ENCODE results near the gene TSPEAR. TPM values are rescaled to one million over a fixed set of nuclear protein-coding genes. Genes with fewer than 3 reads are reported as not detected.

Gene TSPEAR
- total RNA-seq, 4 donors from 2014 or later: not detected

DNA sequence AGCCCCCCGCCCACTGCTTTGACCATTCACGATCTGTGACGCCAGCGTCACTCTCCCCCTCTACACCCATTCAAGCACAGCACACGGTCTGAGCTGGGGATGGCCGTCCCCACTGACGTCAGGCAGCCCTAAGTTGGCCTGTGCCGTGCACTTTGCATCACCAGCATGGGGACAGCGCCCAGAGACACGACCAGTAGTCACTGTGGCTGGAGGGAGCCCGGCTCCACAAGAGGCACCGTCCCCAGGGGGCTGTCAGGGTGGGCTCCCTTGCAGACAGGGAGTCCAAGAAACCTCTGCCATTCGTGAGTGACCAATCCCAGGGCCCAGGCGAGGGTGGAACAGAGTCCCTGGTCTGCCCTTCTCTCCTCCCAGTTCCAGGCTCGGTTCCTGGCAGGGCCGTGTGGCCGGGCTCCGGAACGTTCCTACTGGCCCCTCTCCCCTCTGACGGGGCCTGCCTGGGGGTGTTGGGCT is 97.2 kb downstream of the TSPEAR start:
- H3K27ac ChIP-seq: no peak overlapping the region
- H3K36me3 ChIP-seq: no peaks in the 10 kb centered on the region
- DNase-seq (no peak), ATAC-seq (no peak)
- H3K4me1 ChIP-seq: no peaks in the 10 kb centered on the region
- intact Hi-C loops (cut with DNase I; ENCODE audit: low total_unique reads) (no loop called here), in situ Hi-C loops (cut with MboI; ENCODE audit: low sequenced_read_pairs in 4 of 4) (no loop called here)
- H3K9me3 ChIP-seq: no peaks in the 10 kb centered on the region
- H3K4me3 ChIP-seq: no peak overlapping the region
- H3K27me3 ChIP-seq: peaks cover 5 to 11% (median 5%) of the 10 kb centered on the region in 3 donors
- TF ChIP-seq, protein P1, sequence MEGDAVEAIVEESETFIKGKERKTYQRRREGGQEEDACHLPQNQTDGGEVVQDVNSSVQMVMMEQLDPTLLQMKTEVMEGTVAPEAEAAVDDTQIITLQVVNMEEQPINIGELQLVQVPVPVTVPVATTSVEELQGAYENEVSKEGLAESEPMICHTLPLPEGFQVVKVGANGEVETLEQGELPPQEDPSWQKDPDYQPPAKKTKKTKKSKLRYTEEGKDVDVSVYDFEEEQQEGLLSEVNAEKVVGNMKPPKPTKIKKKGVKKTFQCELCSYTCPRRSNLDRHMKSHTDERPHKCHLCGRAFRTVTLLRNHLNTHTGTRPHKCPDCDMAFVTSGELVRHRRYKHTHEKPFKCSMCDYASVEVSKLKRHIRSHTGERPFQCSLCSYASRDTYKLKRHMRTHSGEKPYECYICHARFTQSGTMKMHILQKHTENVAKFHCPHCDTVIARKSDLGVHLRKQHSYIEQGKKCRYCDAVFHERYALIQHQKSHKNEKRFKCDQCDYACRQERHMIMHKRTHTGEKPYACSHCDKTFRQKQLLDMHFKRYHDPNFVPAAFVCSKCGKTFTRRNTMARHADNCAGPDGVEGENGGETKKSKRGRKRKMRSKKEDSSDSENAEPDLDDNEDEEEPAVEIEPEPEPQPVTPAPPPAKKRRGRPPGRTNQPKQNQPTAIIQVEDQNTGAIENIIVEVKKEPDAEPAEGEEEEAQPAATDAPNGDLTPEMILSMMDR (IDR thresholded peaks at IDR 0.05 in 4 of 5, conservative IDR thresholded peaks at IDR 0.05 in 1 of 5): no peak
- TF ChIP-seq POLR2A (IDR thresholded peaks at IDR 0.05): no peak

DNA sequence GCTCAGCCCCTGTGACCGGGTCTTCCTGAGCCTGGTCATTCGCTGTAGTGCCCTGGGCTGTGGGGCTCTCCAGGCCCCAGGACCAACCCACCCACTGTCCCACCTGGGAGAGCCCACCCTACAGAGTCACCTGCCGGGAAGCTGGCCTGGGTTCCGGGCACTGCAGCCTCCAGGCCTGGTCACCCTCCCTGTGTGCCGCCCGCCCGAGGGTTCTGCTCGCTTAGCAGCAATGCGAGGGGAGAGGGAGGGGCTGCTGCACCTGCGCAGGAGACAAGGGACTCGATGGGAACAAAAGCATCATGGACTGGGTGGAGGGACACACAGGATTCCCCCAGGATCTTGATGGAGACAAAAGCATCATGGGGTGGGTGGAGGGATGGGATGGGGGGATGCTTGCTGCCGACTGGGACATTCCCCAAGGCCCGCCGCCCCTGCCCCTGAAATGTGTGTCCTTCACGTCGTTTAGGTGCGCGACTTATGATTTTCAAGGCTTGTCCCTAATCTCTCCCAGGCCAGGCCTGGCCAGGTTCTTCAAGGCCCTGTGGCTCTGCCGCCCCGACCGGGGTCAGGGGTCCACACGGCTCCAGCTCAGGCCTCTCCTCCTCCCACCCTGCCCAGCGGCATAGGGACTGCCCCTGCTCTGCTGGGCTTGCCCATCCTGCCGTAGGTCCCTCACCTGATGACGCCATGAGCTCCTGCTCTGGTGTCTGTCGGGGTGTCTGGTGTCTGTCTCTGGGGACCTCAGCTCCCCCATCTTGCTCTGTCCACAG is 97.8 kb downstream of the TSPEAR start:
- Histone ChIP-seq H3K4me3 (no peak overlapping the region), H3K4me1 (no peaks in the 10 kb centered on the region), H3K36me3 (no peaks in the 10 kb centered on the region), H3K27ac (no peak overlapping the region), H3K9me3 (no peaks in the 10 kb centered on the region), H3K27me3 (peaks cover 5 to 11% (median 5%) of the 10 kb centered on the region in 3 donors)
- TF ChIP-seq, protein P1 (IDR thresholded peaks at IDR 0.05 in 4 of 5, conservative IDR thresholded peaks at IDR 0.05 in 1 of 5): no peak
- no peak for TF ChIP-seq POLR2A (IDR thresholded peaks at IDR 0.05)
- in situ Hi-C loops (cut with MboI; ENCODE audit: low sequenced_read_pairs in 4 of 4): no loop called here
- no peak for ATAC-seq
- DNase-seq: no peak
- intact Hi-C loops (cut with DNase I; ENCODE audit: low total_unique reads): no loop called here

DNA sequence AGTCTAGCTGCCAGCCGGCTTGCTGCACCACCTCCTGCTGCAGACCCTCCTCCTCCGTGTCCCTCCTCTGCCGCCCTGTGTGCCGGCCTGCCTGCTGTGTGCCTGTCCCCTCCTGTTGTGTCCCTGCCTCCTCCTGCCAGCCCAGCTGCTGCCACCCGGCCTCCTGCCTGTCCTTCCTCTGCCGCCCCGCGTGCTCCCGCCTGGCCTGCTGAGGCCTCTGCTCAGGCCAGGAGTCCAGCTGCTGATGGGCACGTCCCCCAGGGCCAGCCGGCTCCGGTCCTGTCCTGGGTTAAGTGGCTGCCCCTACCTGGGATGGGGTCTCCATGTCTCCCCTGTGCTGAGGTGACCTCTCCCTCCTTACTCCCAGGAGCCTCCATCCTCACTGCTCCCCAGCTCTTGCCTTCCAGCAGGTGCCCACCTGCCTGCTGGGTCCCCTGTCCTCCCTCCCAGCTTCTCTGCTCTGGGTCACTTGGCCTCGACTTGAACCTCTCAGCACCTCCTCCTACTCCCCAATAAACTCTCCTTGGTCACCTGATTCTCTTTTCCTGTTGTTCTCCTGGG is 98.6 kb downstream of the TSPEAR start:
- no peak for TF ChIP-seq POLR2A (IDR thresholded peaks at IDR 0.05)
- TF ChIP-seq, protein P1 (IDR thresholded peaks at IDR 0.05 in 4 of 5, conservative IDR thresholded peaks at IDR 0.05 in 1 of 5): no peak
- in situ Hi-C loops (cut with MboI; ENCODE audit: low sequenced_read_pairs in 4 of 4) (no loop called here), intact Hi-C loops (cut with DNase I; ENCODE audit: low total_unique reads) (no loop called here)
- Histone ChIP-seq H3K27me3 (peaks cover 5 to 11% (median 5%) of the 10 kb centered on the region in 3 donors), H3K27ac (no peak overlapping the region), H3K4me3 (no peak overlapping the region), H3K36me3 (no peaks in the 10 kb centered on the region), H3K4me1 (no peaks in the 10 kb centered on the region), H3K9me3 (no peaks in the 10 kb centered on the region)
- ATAC-seq (no peak), DNase-seq (no peak)

DNA sequence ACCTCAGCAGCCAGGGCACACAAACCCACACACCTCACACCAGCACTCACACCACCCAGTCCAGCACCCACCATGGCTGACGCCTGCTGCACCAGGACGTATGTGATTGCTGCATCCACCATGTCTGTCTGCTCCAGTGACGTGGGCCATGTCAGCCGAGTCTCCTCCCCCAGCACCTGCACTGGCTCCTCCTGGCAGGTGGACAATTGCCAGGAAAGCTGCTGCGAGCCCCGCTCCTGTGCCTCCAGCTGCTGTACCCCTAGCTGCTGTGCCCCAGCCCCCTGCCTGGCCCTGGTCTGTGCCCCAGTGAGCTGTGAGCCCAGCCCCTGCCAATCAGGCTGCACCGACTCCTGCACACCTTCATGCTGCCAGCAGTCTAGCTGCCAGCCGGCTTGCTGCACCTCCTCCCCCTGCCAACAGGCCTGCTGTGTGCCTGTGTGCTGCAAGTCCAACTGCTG is 99.3 kb downstream of the TSPEAR start, which contains the start of gene KRTAP10-8:
TSS of gene KRTAP10-8 (plus strand) at position 51 of the 458 bp plus-strand sequence. CDS start at position 73, 22 bp downstream.
- H3K9me3 ChIP-seq: no peaks in the 10 kb centered on the region

More for the DNA sequence above, 99.3 kb downstream of the TSPEAR start, which contains the start of gene KRTAP10-8:
- no peak for TF ChIP-seq POLR2A (IDR thresholded peaks at IDR 0.05)
- TF ChIP-seq, protein P1 (IDR thresholded peaks at IDR 0.05 in 4 of 5, conservative IDR thresholded peaks at IDR 0.05 in 1 of 5): no peak
- ATAC-seq (no peak), DNase-seq (no peak)
- no peak within 1 kb of the TSS for H3K4me3 ChIP-seq
- H3K36me3 ChIP-seq: no peaks in the 10 kb centered on the region
- in situ Hi-C loops (cut with MboI; ENCODE audit: low sequenced_read_pairs in 4 of 4) (no loop called here), intact Hi-C loops (cut with DNase I; ENCODE audit: low total_unique reads) (no loop called here)
- no peaks in the 10 kb centered on the region for H3K4me1 ChIP-seq
- no peak within 1 kb of the TSS for H3K27ac ChIP-seq
- H3K27me3 ChIP-seq: peaks cover 5 to 11% (median 5%) of the 10 kb centered on the region in 3 donors

All from gastrocnemius medialis (tissue), 4 donors.